Measurements from ENCODE around the gene ENTREP3.

ENTREP3 gene

DNA sequence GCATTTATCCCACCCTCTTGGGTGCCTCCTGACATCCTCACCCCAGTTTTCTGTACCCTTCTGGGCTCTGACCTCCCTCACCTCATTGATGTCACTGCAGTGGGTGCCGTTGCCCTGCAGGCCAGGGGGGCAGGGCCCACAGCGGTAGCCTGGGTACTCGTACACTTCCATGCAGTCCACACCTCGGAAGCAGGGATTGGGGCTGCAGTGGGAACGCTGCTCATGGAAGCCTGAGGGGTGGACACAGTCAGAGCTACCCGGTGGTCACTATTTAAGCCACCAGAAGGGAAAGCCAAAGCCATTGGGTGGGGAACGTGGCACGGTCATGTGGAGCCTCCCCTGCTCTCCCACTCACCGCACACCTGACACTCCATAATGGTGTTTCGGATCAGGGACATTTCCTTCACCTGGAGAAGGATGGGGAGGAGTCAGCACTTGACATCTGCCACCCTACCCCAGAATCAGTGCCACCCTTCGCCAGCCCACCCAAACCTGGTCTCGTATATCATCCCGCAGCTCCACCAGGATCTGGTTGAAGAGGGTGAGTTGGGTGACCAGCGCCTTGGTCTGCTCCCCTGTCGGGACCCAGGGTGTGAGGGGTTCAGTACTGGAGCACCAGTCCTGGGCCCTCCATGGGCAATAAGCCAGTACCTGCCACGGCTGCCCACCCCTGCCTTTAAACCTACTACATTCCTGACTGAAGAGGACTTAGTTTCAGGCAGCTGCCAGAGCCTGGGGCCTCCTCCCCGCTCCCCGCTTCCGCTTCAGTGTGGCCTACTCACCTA, 52.4 kb downstream of the ENTREP3 start:
- peak overlapping the region; percentile 33 for H3K27ac ChIP-seq (replicated peaks; ENCODE audit: low read length)

GRCh38 chr1:155202198-155202597, 53.1 kb downstream of the ENTREP3 start:
- Histone ChIP-seq H3K9ac (ENCODE audit: low read depth, low read length, poor library complexity) (no peak overlapping the region), H3K27me3 (ENCODE audit: control insufficient read depth in 3 of 3, insufficient read depth in 3 of 3, low read depth in 1 of 3, low read length in 3 of 3) (no peaks in the 10 kb centered on the region), H3K23ac (ENCODE audit: low read depth, low read length, poor library complexity) (no peak overlapping the region), H2BK120ac (ENCODE audit: low read depth, low read length) (no peak overlapping the region), H3K4me2 (ENCODE audit: insufficient read depth, low read length, poor library complexity, severe bottlenecking) (no peak overlapping the region), H4K8ac (ENCODE audit: low read depth, low read length) (no peak overlapping the region), H3K18ac (ENCODE audit: low read length) (no peak overlapping the region), H3K4me3 (ENCODE audit: low read length in 2 of 2) (no peak overlapping the region), H3K4me1 (ENCODE audit: control insufficient read depth in 2 of 2, insufficient read depth in 1 of 2, low read depth in 1 of 2, low read length in 2 of 2) (peaks cover 11 to 25% of the 10 kb centered on the region in 2 donors), H2AK5ac (ENCODE audit: low read depth, low read length) (no peak overlapping the region), H2AFZ (ENCODE audit: low read length) (no peak overlapping the region), H3K27ac (replicated peaks; ENCODE audit: low read length) (peak overlapping the region; percentile 33), H3K14ac (ENCODE audit: low read length) (no peak overlapping the region), H4K91ac (ENCODE audit: low read depth, low read length, poor library complexity) (no peak overlapping the region), H3K36me3 (replicated peaks in 1 of 2; ENCODE audit: control insufficient read depth in 2 of 2, insufficient read depth in 2 of 2, low read length in 2 of 2) (peaks cover 60 to 84% of the 10 kb centered on the region in 2 donors), H2BK15ac (ENCODE audit: low read length) (no peak overlapping the region), H2BK12ac (ENCODE audit: low read length) (no peak overlapping the region), H3K9me3 (replicated peaks in 1 of 2; ENCODE audit: control insufficient read depth in 2 of 2, insufficient read depth in 1 of 2, low read depth in 1 of 2, low read length in 2 of 2) (peaks cover 0 to 2% of the 10 kb centered on the region in 2 donors), H3K4ac (ENCODE audit: low read length) (no peak overlapping the region), H3K79me1 (ENCODE audit: low read depth, low read length) (peaks cover 14% of the 10 kb centered on the region), H2BK5ac (ENCODE audit: low read length) (no peak overlapping the region)
- WGBS, 2 donors (ENCODE audit: extremely low coverage in 2 of 2, insufficient read length in 2 of 2, insufficient replicate concordance in 1 of 2): no CpG with 5 or more reads among the region's 7 CpGs
- no peak for DNase-seq (ENCODE audit: low spot score)

More for the DNA sequence above, 52.4 kb downstream of the ENTREP3 start:
- no CpG with 5 or more reads among the region's 19 CpGs for WGBS, 2 donors (ENCODE audit: extremely low coverage in 2 of 2, insufficient read length in 2 of 2, insufficient replicate concordance in 1 of 2)
- no peak overlapping the region for H2BK120ac ChIP-seq (ENCODE audit: low read depth, low read length)
- no peak overlapping the region for H2BK15ac ChIP-seq (ENCODE audit: low read length)
- H2AK5ac ChIP-seq (ENCODE audit: low read depth, low read length): no peak overlapping the region
- peak overlapping the region; percentile 42 for H3K14ac ChIP-seq (ENCODE audit: low read length)
- no peak overlapping the region for H3K23ac ChIP-seq (ENCODE audit: low read depth, low read length, poor library complexity)
- H3K4me3 ChIP-seq (ENCODE audit: low read length in 2 of 2): no peak overlapping the region
- no peak overlapping the region for H3K18ac ChIP-seq (ENCODE audit: low read length)
- H4K91ac ChIP-seq (ENCODE audit: low read depth, low read length, poor library complexity): no peak overlapping the region
- H3K27me3 ChIP-seq (ENCODE audit: control insufficient read depth in 3 of 3, insufficient read depth in 3 of 3, low read depth in 1 of 3, low read length in 3 of 3): no peaks in the 10 kb centered on the region
- peaks cover 10% of the 10 kb centered on the region for H3K79me1 ChIP-seq (ENCODE audit: low read depth, low read length)
- DNase-seq (ENCODE audit: low spot score): no peak
- H2AFZ ChIP-seq (ENCODE audit: low read length): no peak overlapping the region
- no peak overlapping the region for H3K4me2 ChIP-seq (ENCODE audit: insufficient read depth, low read length, poor library complexity, severe bottlenecking)
- H3K4me1 ChIP-seq (ENCODE audit: control insufficient read depth in 2 of 2, insufficient read depth in 1 of 2, low read depth in 1 of 2, low read length in 2 of 2): peaks cover 6 to 19% of the 10 kb centered on the region in 2 donors
- peak overlapping the region; percentile 67 for H4K8ac ChIP-seq (ENCODE audit: low read depth, low read length)
- peaks cover 0 to 2% of the 10 kb centered on the region in 2 donors for H3K9me3 ChIP-seq (replicated peaks in 1 of 2; ENCODE audit: control insufficient read depth in 2 of 2, insufficient read depth in 1 of 2, low read depth in 1 of 2, low read length in 2 of 2)
- peaks cover 53 to 77% of the 10 kb centered on the region in 2 donors for H3K36me3 ChIP-seq (replicated peaks in 1 of 2; ENCODE audit: control insufficient read depth in 2 of 2, insufficient read depth in 2 of 2, low read length in 2 of 2)
- no peak overlapping the region for H2BK5ac ChIP-seq (ENCODE audit: low read length)
- H2BK12ac ChIP-seq (ENCODE audit: low read length): no peak overlapping the region
- no peak overlapping the region for H3K4ac ChIP-seq (ENCODE audit: low read length)
- H3K9ac ChIP-seq (ENCODE audit: low read depth, low read length, poor library complexity): no peak overlapping the region

GRCh38 chr1:155200920-155201319, 54.4 kb downstream of the ENTREP3 start:
- WGBS, 2 donors (ENCODE audit: extremely low coverage in 2 of 2, insufficient read length in 2 of 2, insufficient replicate concordance in 1 of 2): no CpG with 5 or more reads among the region's 5 CpGs
- H2BK15ac ChIP-seq (ENCODE audit: low read length): no peak overlapping the region
- no peak overlapping the region for H2BK120ac ChIP-seq (ENCODE audit: low read depth, low read length)
- H3K79me1 ChIP-seq (ENCODE audit: low read depth, low read length): peaks cover 15% of the 10 kb centered on the region
- H3K36me3 ChIP-seq (replicated peaks in 1 of 2; ENCODE audit: control insufficient read depth in 2 of 2, insufficient read depth in 2 of 2, low read length in 2 of 2): peaks cover 65 to 92% of the 10 kb centered on the region in 2 donors
- H2BK5ac ChIP-seq (ENCODE audit: low read length): no peak overlapping the region
- no peak overlapping the region for H2BK12ac ChIP-seq (ENCODE audit: low read length)
- no peak overlapping the region for H3K14ac ChIP-seq (ENCODE audit: low read length)
- no peak overlapping the region for H3K18ac ChIP-seq (ENCODE audit: low read length)
- H2AFZ ChIP-seq (ENCODE audit: low read length): no peak overlapping the region
- peak overlapping the region; percentile 73 for H3K9ac ChIP-seq (ENCODE audit: low read depth, low read length, poor library complexity)
- H4K91ac ChIP-seq (ENCODE audit: low read depth, low read length, poor library complexity): no peak overlapping the region
- H3K27ac ChIP-seq (replicated peaks; ENCODE audit: low read length): peak overlapping the region; percentile 2
- peaks cover 0 to 2% of the 10 kb centered on the region in 2 donors for H3K9me3 ChIP-seq (replicated peaks in 1 of 2; ENCODE audit: control insufficient read depth in 2 of 2, insufficient read depth in 1 of 2, low read depth in 1 of 2, low read length in 2 of 2)
- no peaks in the 10 kb centered on the region for H3K27me3 ChIP-seq (ENCODE audit: control insufficient read depth in 3 of 3, insufficient read depth in 3 of 3, low read depth in 1 of 3, low read length in 3 of 3)
- peak overlapping the region; percentile 33 for H4K8ac ChIP-seq (ENCODE audit: low read depth, low read length)
- no peak overlapping the region for H2AK5ac ChIP-seq (ENCODE audit: low read depth, low read length)
- no peak overlapping the region for H3K4ac ChIP-seq (ENCODE audit: low read length)
- DNase-seq (ENCODE audit: low spot score): no peak
- peaks cover 19 to 23% of the 10 kb centered on the region in 2 donors for H3K4me1 ChIP-seq (ENCODE audit: control insufficient read depth in 2 of 2, insufficient read depth in 1 of 2, low read depth in 1 of 2, low read length in 2 of 2)
- H3K23ac ChIP-seq (ENCODE audit: low read depth, low read length, poor library complexity): no peak overlapping the region
- H3K4me3 ChIP-seq (ENCODE audit: low read length in 2 of 2): no peak overlapping the region
- no peak overlapping the region for H3K4me2 ChIP-seq (ENCODE audit: insufficient read depth, low read length, poor library complexity, severe bottlenecking)

GRCh38 chr1:155199792-155200191, 55.5 kb downstream of the ENTREP3 start:
- H2BK12ac ChIP-seq (ENCODE audit: low read length): no peak overlapping the region
- H3K18ac ChIP-seq (ENCODE audit: low read length): no peak overlapping the region
- no peaks in the 10 kb centered on the region for H3K27me3 ChIP-seq (ENCODE audit: control insufficient read depth in 3 of 3, insufficient read depth in 3 of 3, low read depth in 1 of 3, low read length in 3 of 3)
- no peak overlapping the region for H3K9ac ChIP-seq (ENCODE audit: low read depth, low read length, poor library complexity)
- no peak overlapping the region for H3K4ac ChIP-seq (ENCODE audit: low read length)
- no peak overlapping the region for H2AK5ac ChIP-seq (ENCODE audit: low read depth, low read length)
- no peak overlapping the region for H2AFZ ChIP-seq (ENCODE audit: low read length)
- no CpG with 5 or more reads among the region's 4 CpGs for whole genome bisulfite sequencing, 2 donors (ENCODE audit: extremely low coverage in 2 of 2, insufficient read length in 2 of 2, insufficient replicate concordance in 1 of 2)
- H4K91ac ChIP-seq (ENCODE audit: low read depth, low read length, poor library complexity): no peak overlapping the region
- no peak overlapping the region for H3K23ac ChIP-seq (ENCODE audit: low read depth, low read length, poor library complexity)
- no peak overlapping the region for H4K8ac ChIP-seq (ENCODE audit: low read depth, low read length)
- H3K4me3 ChIP-seq (ENCODE audit: low read length in 2 of 2): no peak overlapping the region
- H3K14ac ChIP-seq (ENCODE audit: low read length): no peak overlapping the region
- H3K4me1 ChIP-seq (ENCODE audit: control insufficient read depth in 2 of 2, insufficient read depth in 1 of 2, low read depth in 1 of 2, low read length in 2 of 2): peaks cover 19 to 22% of the 10 kb centered on the region in 2 donors
- H3K79me1 ChIP-seq (ENCODE audit: low read depth, low read length): peaks cover 14% of the 10 kb centered on the region
- H3K27ac ChIP-seq (replicated peaks; ENCODE audit: low read length): peak overlapping the region; percentile 8
- peaks cover 67 to 91% of the 10 kb centered on the region in 2 donors for H3K36me3 ChIP-seq (replicated peaks in 1 of 2; ENCODE audit: control insufficient read depth in 2 of 2, insufficient read depth in 2 of 2, low read length in 2 of 2)
- H2BK120ac ChIP-seq (ENCODE audit: low read depth, low read length): no peak overlapping the region
- H2BK5ac ChIP-seq (ENCODE audit: low read length): no peak overlapping the region
- no peak overlapping the region for H2BK15ac ChIP-seq (ENCODE audit: low read length)
- DNase-seq (ENCODE audit: low spot score): no peak
- peaks cover 0 to 2% of the 10 kb centered on the region in 2 donors for H3K9me3 ChIP-seq (replicated peaks in 1 of 2; ENCODE audit: control insufficient read depth in 2 of 2, insufficient read depth in 1 of 2, low read depth in 1 of 2, low read length in 2 of 2)
- H3K4me2 ChIP-seq (ENCODE audit: insufficient read depth, low read length, poor library complexity, severe bottlenecking): no peak overlapping the region
